SU-DHL-6 (cell line): ENCODE data around the gene AGTPBP1.

ENCODE experiments used
- H2AFZ ChIP-seq: fragments of 200-600 bp; sonication (generic); 2 replicates; pipeline ENCODE4 v1.6.1; 2014; ENCODE audit warnings: low read depth, mild to moderate bottlenecking, moderate library complexity, mixed read lengths, antibody characterized with exemption, low read length; ENCODE audit not compliant: severe bottlenecking
- H3F3A ChIP-seq: fragments of 200-600 bp; shearing (Covaris generic); 2 replicates; pipeline ENCODE4 v1.6.0; 2016; ENCODE audit warnings: antibody characterized with exemption, mild to moderate bottlenecking; ENCODE audit not compliant: insufficient read depth
- H3K27ac ChIP-seq: fragments of 200-600 bp; sonication (generic); 2 replicates; pipeline ENCODE4 v1.5.1; 2016; ENCODE audit warnings: low read depth, mild to moderate bottlenecking, low read length, moderate library complexity, mixed read lengths
- H3K27me3 ChIP-seq: fragments of 200-600 bp; sonication (generic), shearing (Covaris generic); 2 replicates; pipeline ENCODE4 v1.6.0; 2014; ENCODE audit warnings: mild to moderate bottlenecking, low read length
- H3K36me3 ChIP-seq: fragments of 200-600 bp; sonication (generic); 2 replicates; pipeline ENCODE4 v1.6.1; 2014; ENCODE audit warnings: mild to moderate bottlenecking, low read length, mixed read lengths
- H3K4me2 ChIP-seq: fragments of 300-600, 200-600 bp; shearing (Covaris generic), sonication (generic); 2 replicates; pipeline ENCODE4 v1.6.0; 2014; ENCODE audit warnings: low read length, low read depth, mild to moderate bottlenecking; ENCODE audit not compliant: poor library complexity, severe bottlenecking
- H3K4me3 ChIP-seq: fragments of 200-600 bp; sonication (generic); 2 replicates; pipeline ENCODE4 v1.5.1; 2014; ENCODE audit warnings: antibody characterized with exemption, low read length, mild to moderate bottlenecking, mixed read lengths; ENCODE audit not compliant: insufficient read depth, poor library complexity, severe bottlenecking
- H3K79me2 ChIP-seq: fragments of 200-600 bp; sonication (generic); 2 replicates; pipeline ENCODE4 v1.6.1; 2014; ENCODE audit warnings: mild to moderate bottlenecking, low read length, moderate library complexity; ENCODE audit not compliant: insufficient read depth
- H3K9ac ChIP-seq: fragments of 200-600 bp; sonication (generic); 2 replicates; pipeline ENCODE4 v1.7.0; 2014; ENCODE audit warnings: mild to moderate bottlenecking, low read length
- H3K9me2 ChIP-seq: fragments of 200-600 bp; sonication (generic); replicated peaks from 2 replicates; pipeline ENCODE4 v1.6.1; 2014; ENCODE audit warnings: low read length; ENCODE audit not compliant: insufficient read depth
- H3K9me3 ChIP-seq: fragments of 200-600 bp; sonication (generic); 2 replicates; pipeline ENCODE4 v1.6.1; 2014; ENCODE audit warnings: low read length, mixed read lengths; ENCODE audit not compliant: insufficient read depth
- H4K20me1 ChIP-seq: fragments of 200-600 bp; sonication (generic); 2 replicates; pipeline ENCODE4 v1.6.1; 2014; ENCODE audit warnings: low read depth, mild to moderate bottlenecking, antibody characterized with exemption, low read length, moderate library complexity, mixed read lengths
- CTCF ChIP-seq: fragments of 200-600 bp; sonication (generic); IDR thresholded peaks from one replicate; pipeline ENCODE4 v1.5.1; 2017; ENCODE audit warnings: antibody characterized with exemption, mild to moderate bottlenecking, low read length, moderate library complexity; ENCODE audit not compliant: insufficient read depth, poor library complexity, severe bottlenecking
- EZH2phosphoT487 ChIP-seq: fragments of 200-600 bp; sonication (generic), shearing (Covaris generic); conservative IDR thresholded peaks from 2 replicates; pipeline ENCODE4 v1.6.1; 2018; ENCODE audit warnings: mild to moderate bottlenecking, antibody characterized with exemption, low read length, moderate library complexity, mixed read lengths

The AGTPBP1 gene

GRCh38 chr9:85553475-85553874, 188.3 kb downstream of the AGTPBP1 start:
- Histone ChIP-seq H3K9me3 (no peaks in the 10 kb centered on the region), H3F3A (no peaks in the 10 kb centered on the region), H3K9me2 (no peaks in the 10 kb centered on the region), H3K9ac (no peak overlapping the region), H3K4me2 (no peak overlapping the region), H3K4me3 (no peak overlapping the region), H3K27ac (no peak overlapping the region), H2AFZ (no peak overlapping the region), H3K27me3 (no peaks in the 10 kb centered on the region), H3K79me2 (no peaks in the 10 kb centered on the region), H3K36me3 (no peaks in the 10 kb centered on the region), H4K20me1 (no peaks in the 10 kb centered on the region)
- TF ChIP-seq EZH2phosphoT487: no peak
- no peak for TF ChIP-seq CTCF

GRCh38 chr9:85547599-85547998, 194.2 kb downstream of the AGTPBP1 start:
- H3F3A ChIP-seq: no peaks in the 10 kb centered on the region
- H3K36me3 ChIP-seq: no peaks in the 10 kb centered on the region
- no peak overlapping the region for H3K4me3 ChIP-seq
- H3K27ac ChIP-seq: no peak overlapping the region
- H2AFZ ChIP-seq: no peak overlapping the region
- H3K4me2 ChIP-seq: no peak overlapping the region
- no peaks in the 10 kb centered on the region for H3K9me3 ChIP-seq
- no peaks in the 10 kb centered on the region for H3K79me2 ChIP-seq
- no peak overlapping the region for H3K9ac ChIP-seq
- H3K9me2 ChIP-seq: no peaks in the 10 kb centered on the region
- H4K20me1 ChIP-seq: no peaks in the 10 kb centered on the region
- TF ChIP-seq EZH2phosphoT487 (no peak), CTCF (no peak)
- no peaks in the 10 kb centered on the region for H3K27me3 ChIP-seq

DNA sequence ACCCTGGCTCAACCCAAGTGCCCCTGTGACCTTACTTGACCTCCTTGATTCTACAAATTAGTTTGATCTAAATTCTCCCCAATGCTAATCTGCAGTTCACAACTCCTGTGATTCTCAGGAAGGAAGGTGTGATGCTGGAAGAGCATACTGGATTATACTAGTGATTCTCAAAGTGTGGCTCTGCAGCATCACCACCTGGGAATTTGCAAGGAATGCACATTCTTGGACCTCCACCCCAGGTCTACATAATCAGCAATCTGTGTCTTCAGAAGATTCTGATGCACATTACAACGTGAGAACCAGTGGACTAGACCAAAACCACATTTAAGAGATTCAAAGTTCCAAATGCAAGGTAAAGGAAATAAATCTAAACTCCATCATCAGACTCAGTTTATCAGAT, 198.6 kb downstream of the AGTPBP1 start:
- Histone ChIP-seq H3K79me2 (no peaks in the 10 kb centered on the region), H3K27ac (no peak overlapping the region), H2AFZ (no peak overlapping the region), H3K4me3 (no peak overlapping the region), H3K36me3 (no peaks in the 10 kb centered on the region), H3F3A (no peaks in the 10 kb centered on the region), H3K27me3 (no peaks in the 10 kb centered on the region), H3K9me2 (no peaks in the 10 kb centered on the region), H3K9me3 (no peaks in the 10 kb centered on the region), H3K4me2 (no peak overlapping the region), H4K20me1 (no peaks in the 10 kb centered on the region), H3K9ac (no peak overlapping the region)
- TF ChIP-seq EZH2phosphoT487 (no peak), CTCF (no peak)
